HCT116 (cell line): ENCODE results near the gene RBM20. TPM values are rescaled to one million over a fixed set of nuclear protein-coding genes. Genes with fewer than 3 reads are reported as not detected.

Source experiments
- ATAC-seq: fragments of 200-7000 bp; cut with Tn5 transposase; 2 replicates; pipeline ENCODE4 v1.9.1; 2020; ENCODE audit warnings: mild to moderate bottlenecking, moderate library complexity
- BruUV-seq: library from RNA; stranded (reverse); fragments of 400-500 nt; replicated peaks from 2 replicates; lab custom pipeline; 2021; lab: Mats Ljungman, UMichigan
- CTCF ChIA-PET: fragments of 300-600 bp; sonication (Branson Sonifier 250); formaldehyde crosslinking; loops from one replicate; lab custom pipeline; 2021; ENCODE audit warnings: antibody characterized with exemption; lab: Charles Lee
- POLR2A ChIA-PET: fragments of 300-600, 350-600 bp; sonication (Branson Sonifier 250); formaldehyde crosslinking; loops from one replicate; lab custom pipeline; 2021; ENCODE audit warnings: antibody characterized with exemption; lab: Charles Lee
- RAD21 ChIA-PET, 2 experiments: fragments of 300-600 bp; sonication (Branson Sonifier 250); formaldehyde crosslinking; loops; one replicate each; lab custom pipeline; 2023; ENCODE audit warnings: low total read pairs in 2 of 2; ENCODE audit not compliant: uncharacterized antibody in 2 of 2, unreplicated experiment in 2 of 2, low non-redundant PET in 1 of 2; lab: Charles Lee
- DNase-seq: peaks from one replicate; pipeline ENCODE4 v3.0.0-alpha.2; 2010; ENCODE audit warnings: low read depth, low spot score
- H2AFZ ChIP-seq: fragments of 200-600 bp; shearing (Covaris generic), sonication (generic); 2 replicates; pipeline ENCODE4 v1.6.1; 2017; ENCODE audit warnings: low read depth, mixed run types, mixed read lengths, antibody characterized with exemption, low read length; ENCODE audit not compliant: poor library complexity, severe bottlenecking
- H3K27ac ChIP-seq: 2 replicates; pipeline ENCODE4 v1.5.1; 2012; ENCODE audit warnings: low read depth, low read length
- H3K27me3 ChIP-seq: fragments of 200-600 bp; sonication (generic); 2 replicates; pipeline ENCODE4 v1.6.1; 2016; ENCODE audit warnings: mixed run types, low read length, mixed read lengths; ENCODE audit not compliant: insufficient read depth
- H3K36me3 ChIP-seq, 2 experiments: fragments of 200-500 bp in 1 of 2; fragments of 200-600 bp in 1 of 2; sonication (Bioruptor generic) in 1 of 2; sonication (generic) in 1 of 2; 2 replicates each; pipeline versions ENCODE4 v1.5.1 to v1.6.1; 2014 to 2016; ENCODE audit warnings: low read length in 2 of 2, inconsistent platforms in 1 of 2, mixed read lengths in 1 of 2, mixed run types in 1 of 2; ENCODE audit not compliant: insufficient read depth in 2 of 2, control insufficient read depth in 1 of 2
- H3K4me1 ChIP-seq, 2 experiments: fragments of 200-600 bp in 1 of 2; sonication (generic) in 1 of 2; 2 replicates each; pipeline versions ENCODE4 v1.5.1 to v1.6.1; 2012 to 2017; ENCODE audit warnings: low read length in 2 of 2, inconsistent platforms in 1 of 2, mild to moderate bottlenecking in 1 of 2, mixed read lengths in 1 of 2, mixed run types in 1 of 2, moderate library complexity in 1 of 2; ENCODE audit not compliant: insufficient read depth in 2 of 2, control insufficient read depth in 1 of 2
- H3K4me2 ChIP-seq: fragments of 200-600 bp; sonication (generic); 2 replicates; pipeline ENCODE4 v1.6.1; 2017; ENCODE audit warnings: mixed run types, low read length, mixed read lengths
- H3K4me3 ChIP-seq, 2 experiments: fragments of 200-600 bp in 1 of 2; sonication (generic) in 1 of 2; replicated peaks in 1 of 2; 2 replicates each; pipeline ENCODE4 v1.5.1; 2011 to 2016; ENCODE audit warnings: low read length in 2 of 2, control low read depth in 1 of 2, low read depth in 1 of 2, mild to moderate bottlenecking in 1 of 2, mixed read lengths in 1 of 2, mixed run types in 1 of 2
- H3K79me2 ChIP-seq: fragments of 200-600 bp; sonication (generic); 2 replicates; pipeline ENCODE4 v1.6.1; 2017; ENCODE audit warnings: mild to moderate bottlenecking, mixed run types, low read length, moderate library complexity, mixed read lengths; ENCODE audit not compliant: insufficient read depth
- H3K9ac ChIP-seq: fragments of 200-600 bp; sonication (generic); 2 replicates; pipeline ENCODE4 v1.6.1; 2016; ENCODE audit warnings: low read length, mixed read lengths
- H3K9me2 ChIP-seq: fragments of 200-600 bp; sonication (generic), shearing (Covaris generic); 2 replicates; pipeline ENCODE4 v1.6.1; 2017; ENCODE audit warnings: mixed run types, mild to moderate bottlenecking, moderate library complexity; ENCODE audit not compliant: insufficient read depth
- H3K9me3 ChIP-seq, 2 experiments: fragments of 200-500 bp in 1 of 2; fragments of 200-600 bp in 1 of 2; sonication (Bioruptor generic) in 1 of 2; sonication (generic) in 1 of 2; 2 replicates each; pipeline ENCODE4 v1.6.1; 2014 to 2017; ENCODE audit warnings: low read length in 2 of 2, mixed read lengths in 2 of 2, inconsistent platforms in 1 of 2, low read depth in 1 of 2, mild to moderate bottlenecking in 1 of 2, mixed run types in 1 of 2, moderate library complexity in 1 of 2; ENCODE audit not compliant: control insufficient read depth in 1 of 2, insufficient read depth in 1 of 2
- H4K20me1 ChIP-seq: fragments of 200-600 bp; sonication (generic), shearing (Covaris generic); 2 replicates; pipeline ENCODE4 v1.6.1; 2017; ENCODE audit warnings: mixed run types, mild to moderate bottlenecking, moderate library complexity; ENCODE audit not compliant: insufficient read depth
- CBX3 ChIP-seq: IDR thresholded peaks from 2 replicates; pipeline ENCODE4 v1.6.1; 2012; ENCODE audit warnings: low read depth
- CEBPB ChIP-seq: IDR thresholded peaks from 2 replicates; pipeline ENCODE4 v1.6.1; 2012; ENCODE audit warnings: low read depth
- EGR1 ChIP-seq: IDR thresholded peaks from 2 replicates; pipeline ENCODE4 v1.6.1; 2012; ENCODE audit warnings: low read depth
- ELF1 ChIP-seq: IDR thresholded peaks from 2 replicates; pipeline ENCODE4 v1.6.1; 2012; ENCODE audit warnings: low read depth, borderline replicate concordance
- EZH2 ChIP-seq: fragments of 200-600 bp; sonication (generic); IDR thresholded peaks from 2 replicates; pipeline ENCODE4 v1.6.1; 2017; ENCODE audit warnings: antibody characterized with exemption, mixed run types
- EZH2phosphoT487 ChIP-seq: fragments of 200-600 bp; IDR thresholded peaks from 2 replicates; pipeline ENCODE4 v1.6.1; 2018; ENCODE audit warnings: antibody characterized with exemption, borderline replicate concordance
- JUND ChIP-seq: IDR thresholded peaks from 2 replicates; pipeline ENCODE4 v1.6.1; 2012
- MAX ChIP-seq: IDR thresholded peaks from 2 replicates; pipeline ENCODE4 v1.6.1; 2012
- POLR2AphosphoS5 ChIP-seq: IDR thresholded peaks from 2 replicates; pipeline ENCODE4 v1.6.1; 2011; ENCODE audit warnings: mild to moderate bottlenecking, low read depth, low read length, moderate library complexity
- RAD21 ChIP-seq: IDR thresholded peaks from 2 replicates; pipeline ENCODE4 v1.6.1; 2012; ENCODE audit warnings: low read depth, mild to moderate bottlenecking
- SIN3A ChIP-seq: IDR thresholded peaks from 2 replicates; pipeline ENCODE4 v1.6.1; 2012; ENCODE audit warnings: low read depth
- SP1 ChIP-seq: IDR thresholded peaks from 2 replicates; pipeline ENCODE4 v1.6.1; 2012; ENCODE audit warnings: low read depth
- SRF ChIP-seq: IDR thresholded peaks from 2 replicates; pipeline ENCODE4 v1.6.1; 2012; ENCODE audit warnings: low read depth
- TCF7L2 ChIP-seq: IDR thresholded peaks from 2 replicates; pipeline ENCODE4 v1.7.0; 2011; ENCODE audit warnings: borderline replicate concordance, inconsistent platforms; ENCODE audit not compliant: insufficient read depth, insufficient read length; ENCODE audit errors: extremely low read depth
- YY1 ChIP-seq: IDR thresholded peaks from 2 replicates; pipeline ENCODE4 v1.6.1; 2011; ENCODE audit warnings: low read length, low read depth, moderate library complexity, mild to moderate bottlenecking; ENCODE audit not compliant: insufficient replicate concordance; ENCODE audit errors: extremely low read depth
- ZBTB33 ChIP-seq: IDR thresholded peaks from 2 replicates; pipeline ENCODE4 v1.6.1; 2011; ENCODE audit warnings: mild to moderate bottlenecking, low read length, moderate library complexity; ENCODE audit not compliant: insufficient replicate concordance; ENCODE audit errors: extremely low read depth
- ZFX ChIP-seq: fragments of 450-650 bp; IDR thresholded peaks from 2 replicates; pipeline ENCODE4 v1.6.1; 2017
- ZNF274 ChIP-seq: fragments of 200-500 bp; sonication (Bioruptor generic); IDR thresholded peaks from 2 replicates; pipeline ENCODE4 v1.6.1; 2014; ENCODE audit warnings: mild to moderate bottlenecking, low read depth, low read length, inconsistent platforms
- intact Hi-C: fragments of 100-400 bp; cut with micrococcal nuclease; formaldehyde crosslinking; loops from 2 replicates; pipeline ENCODE4 v1.10.0; 2022
- total RNA-seq: library from RNA; stranded (reverse); gene quantifications from one replicate; pipeline ENCODE4 v1.2.1, GENCODE V29; 2021; ENCODE audit not compliant: unreplicated experiment
- TF ChIP-seq, protein P1 (sequence below), 3 experiments: fragments of 200-600 bp in 1 of 3; sonication (generic) in 1 of 3; IDR thresholded peaks in 2 of 3; conservative IDR thresholded peaks in 1 of 3; 2 replicates each; pipeline ENCODE4 v1.5.1; 2012 to 2017; ENCODE audit warnings: low read depth in 2 of 3, low read length in 2 of 3, antibody characterized with exemption in 1 of 3, borderline replicate concordance in 1 of 3, control low read depth in 1 of 3, mild to moderate bottlenecking in 1 of 3, mixed read lengths in 1 of 3, mixed run types in 1 of 3, moderate library complexity in 1 of 3; ENCODE audit not compliant: insufficient read depth in 1 of 3
- TF ChIP-seq, protein P2 (sequence below): IDR thresholded peaks from 2 replicates; pipeline ENCODE4 v1.6.1; 2012

The RBM20 gene
- total RNA-seq, 1 experiment from 2014 or later = 2.0 TPM

GRCh38 chr10:110857265-110858171 is 213.4 kb downstream of the RBM20 start:
- ChIA-PET CTCF (no interaction called here), POLR2A (no interaction called here), RAD21 (no interaction called here)
- BruUV-seq = no TSS peak
- Histone ChIP-seq H3K27ac (no peak overlapping the region), H4K20me1 (no peaks in the 10 kb centered on the region), H3K9ac (no peak overlapping the region), H3K4me2 (no peak overlapping the region), H3K9me2 (no peaks in the 10 kb centered on the region), H3K4me1 (peaks cover 6 to 10% of the 10 kb centered on the region in 2 experiments), H3K79me2 (no peaks in the 10 kb centered on the region), H3K27me3 (no peaks in the 10 kb centered on the region), H3K36me3 (no peaks in the 10 kb centered on the region), H3K4me3 (no peak overlapping the region), H2AFZ (no peak overlapping the region), H3K9me3 (no peaks in the 10 kb centered on the region)
- intact Hi-C loops = no loop called here
- no peak for TF ChIP-seq CBX3
- TF ChIP-seq ZNF274 = no peak
- TF ChIP-seq EZH2 = no peak
- TF ChIP-seq ZBTB33 = no peak
- TF ChIP-seq YY1 = no peak
- no peak for TF ChIP-seq JUND
- TF ChIP-seq MAX = no peak
- no peak for TF ChIP-seq SIN3A
- no peak for TF ChIP-seq EZH2phosphoT487
- TF ChIP-seq EGR1 = no peak
- TF ChIP-seq SRF = no peak
- TF ChIP-seq TCF7L2 = no peak
- TF ChIP-seq, protein P1, sequence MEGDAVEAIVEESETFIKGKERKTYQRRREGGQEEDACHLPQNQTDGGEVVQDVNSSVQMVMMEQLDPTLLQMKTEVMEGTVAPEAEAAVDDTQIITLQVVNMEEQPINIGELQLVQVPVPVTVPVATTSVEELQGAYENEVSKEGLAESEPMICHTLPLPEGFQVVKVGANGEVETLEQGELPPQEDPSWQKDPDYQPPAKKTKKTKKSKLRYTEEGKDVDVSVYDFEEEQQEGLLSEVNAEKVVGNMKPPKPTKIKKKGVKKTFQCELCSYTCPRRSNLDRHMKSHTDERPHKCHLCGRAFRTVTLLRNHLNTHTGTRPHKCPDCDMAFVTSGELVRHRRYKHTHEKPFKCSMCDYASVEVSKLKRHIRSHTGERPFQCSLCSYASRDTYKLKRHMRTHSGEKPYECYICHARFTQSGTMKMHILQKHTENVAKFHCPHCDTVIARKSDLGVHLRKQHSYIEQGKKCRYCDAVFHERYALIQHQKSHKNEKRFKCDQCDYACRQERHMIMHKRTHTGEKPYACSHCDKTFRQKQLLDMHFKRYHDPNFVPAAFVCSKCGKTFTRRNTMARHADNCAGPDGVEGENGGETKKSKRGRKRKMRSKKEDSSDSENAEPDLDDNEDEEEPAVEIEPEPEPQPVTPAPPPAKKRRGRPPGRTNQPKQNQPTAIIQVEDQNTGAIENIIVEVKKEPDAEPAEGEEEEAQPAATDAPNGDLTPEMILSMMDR (IDR thresholded peaks at IDR 0.05 in 2 of 3, conservative IDR thresholded peaks at IDR 0.05 in 1 of 3; ENCODE audit: borderline replicate concordance in 1 of 3, insufficient read depth in 1 of 3, low read depth in 2 of 3, low read length in 2 of 3) = no peak
- TF ChIP-seq CEBPB = no peak
- TF ChIP-seq SP1 = no peak
- TF ChIP-seq, protein P2, sequence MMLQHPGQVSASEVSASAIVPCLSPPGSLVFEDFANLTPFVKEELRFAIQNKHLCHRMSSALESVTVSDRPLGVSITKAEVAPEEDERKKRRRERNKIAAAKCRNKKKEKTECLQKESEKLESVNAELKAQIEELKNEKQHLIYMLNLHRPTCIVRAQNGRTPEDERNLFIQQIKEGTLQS = no peak
- no peak for TF ChIP-seq ZFX
- TF ChIP-seq RAD21 = no peak
- no peak for TF ChIP-seq ELF1
- TF ChIP-seq POLR2AphosphoS5 = no peak
- DNase-seq = no peak
- no peak for ATAC-seq
